Spleen (tissue), 3 donors: Measurements from ENCODE around the gene WDR6.

Experiments used
- POLR2A ChIP-seq, 3 donors: fragments of 450-650 bp; IDR thresholded peaks; one replicate each; pipeline ENCODE4 v1.5.1; 2017; ENCODE audit warnings: antibody characterized with exemption in 3 of 3, mild to moderate bottlenecking in 1 of 3
- POLR2AphosphoS5 ChIP-seq, 3 donors: sonication (generic); formaldehyde crosslinking; IDR thresholded peaks; one replicate each; pipeline ENCODE4 v1.5.1; 2017; ENCODE audit warnings: antibody characterized with exemption in 3 of 3

GRCh38 chr3:49054344-49054862, 47.2 kb downstream of the WDR6 start:
- no peak for TF ChIP-seq POLR2A (IDR thresholded peaks at IDR 0.05)
- TF ChIP-seq POLR2AphosphoS5 (IDR thresholded peaks at IDR 0.05), result no peak
